OCI-LY3 (cell line): ENCODE measurements around the gene SSPN.

ENCODE experiments used
- CTCF ChIP-seq: fragments of 200-600, 300-600 bp; sonication (generic); IDR thresholded peaks from 2 replicates; pipeline ENCODE4 v1.5.1; 2014; ENCODE audit warnings: antibody characterized with exemption, low read length, low read depth
- EZH2phosphoT487 ChIP-seq: fragments of 200-600 bp; shearing (Covaris generic); IDR thresholded peaks from 2 replicates; pipeline ENCODE4 v1.6.1; 2018; ENCODE audit warnings: antibody characterized with exemption, mixed run types, low read depth

DNA sequence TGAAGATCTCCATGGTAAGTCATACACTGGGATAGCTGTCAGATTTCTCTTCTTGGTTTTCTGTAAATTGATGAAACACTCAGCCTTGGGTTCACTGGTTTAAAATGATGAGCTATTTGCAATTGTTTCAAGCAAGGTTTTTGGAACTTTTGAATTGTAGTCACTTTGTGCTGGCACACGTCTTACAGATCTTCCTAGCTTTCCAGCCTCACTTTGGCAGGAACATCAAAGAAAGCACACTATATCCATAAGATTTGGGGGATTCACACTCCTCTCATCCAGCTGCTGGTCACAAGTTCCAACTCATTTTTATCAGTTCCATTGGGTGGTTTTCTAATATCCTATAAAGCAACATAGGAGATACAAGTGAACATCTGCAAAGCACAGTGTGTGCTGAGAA, 16.0 kb downstream of the SSPN start:
- TF ChIP-seq CTCF (no peak), EZH2phosphoT487 (no peak)
